ENCODE results near the gene KRTCAP2.

DNA sequence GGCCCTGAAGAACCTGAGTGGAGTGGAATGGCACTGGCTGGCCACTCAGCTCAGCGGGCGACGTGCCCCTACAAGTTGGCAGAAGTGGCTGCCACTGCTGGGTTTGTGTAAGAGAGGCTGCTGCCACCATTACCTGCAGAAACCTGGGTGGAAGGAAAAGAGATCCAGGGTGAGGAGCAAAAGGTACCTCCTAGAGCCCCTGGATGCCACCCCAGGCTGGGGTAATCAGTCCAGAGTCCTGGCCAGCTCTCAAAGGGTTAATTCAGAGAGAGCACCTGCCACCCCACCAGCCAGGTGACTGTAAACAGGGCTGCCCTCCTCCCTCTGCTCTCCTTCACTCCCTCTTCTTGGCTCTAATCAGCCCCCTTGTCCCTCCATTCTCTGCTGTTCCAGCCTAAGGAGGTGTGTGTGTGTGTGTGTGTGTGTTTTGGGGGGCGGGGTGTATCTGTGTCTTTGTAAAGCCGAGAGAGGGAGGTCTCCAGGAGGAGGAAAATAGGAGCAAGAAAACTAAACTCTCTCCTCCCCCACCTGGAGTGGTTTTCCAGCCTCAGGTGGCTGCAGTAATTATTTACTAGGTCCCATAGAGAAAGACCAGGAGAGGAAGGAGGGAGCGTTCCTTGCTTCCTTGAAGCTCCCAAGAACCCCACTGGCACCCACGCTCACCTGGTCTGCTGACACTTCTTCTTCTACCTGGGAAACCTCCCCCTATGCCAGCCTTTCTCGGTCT is 13.1 kb upstream of the KRTCAP2 start:
- TF ChIP-seq EZH2phosphoT487 (IDR thresholded peaks at IDR 0.05; ENCODE audit: insufficient read depth, low read depth), result no peak
- no peak for TF ChIP-seq EZH2 (IDR thresholded peaks at IDR 0.05; ENCODE audit: insufficient read depth, poor library complexity, severe bottlenecking)
